HG03571 (cell line): ENCODE results near the gene CNP.

Experiments
- ATAC-seq: cut with Tn5 transposase; IDR thresholded peaks from one replicate; pipeline ENCODE4 v1.9.1; 2021; ENCODE audit not compliant: unreplicated experiment

CNP gene

GRCh38 chr17:41972571-41973407 lies 6.2 kb downstream of the CNP start:
- no peak for ATAC-seq

GRCh38 chr17:41973408-41973811 lies 6.8 kb downstream of the CNP start:
- no peak for ATAC-seq

GRCh38 chr17:41974031-41974430 lies 7.4 kb downstream of the CNP start:
- no peak for ATAC-seq

- no peak for ATAC-seq
Measured at GRCh38 chr17:41974658-41975057, 8.1 kb downstream of the CNP start.

GRCh38 chr17:41975099-41976083 lies 8.8 kb downstream of the CNP start:
- no peak for ATAC-seq

- no peak for ATAC-seq
Measured at GRCh38 chr17:41976142-41976768, 9.7 kb downstream of the CNP start.

GRCh38 chr17:41977991-41978390 lies 11.4 kb downstream of the CNP start:
- ATAC-seq: no peak

- no peak for ATAC-seq
Measured at GRCh38 chr17:41982026-41982760, 15.6 kb downstream of the CNP start.

- no peak for ATAC-seq
Measured at GRCh38 chr17:41984454-41984853, 17.9 kb downstream of the CNP start.

GRCh38 chr17:41985919-41986318 lies 19.3 kb downstream of the CNP start:
- no peak for ATAC-seq

GRCh38 chr17:41986634-41987033 lies 20.0 kb downstream of the CNP start:
- no peak for ATAC-seq

- ATAC-seq: no peak
Measured at GRCh38 chr17:41987642-41988041, 21.0 kb downstream of the CNP start.

GRCh38 chr17:41988418-41988817 lies 21.8 kb downstream of the CNP start:
- ATAC-seq: no peak

GRCh38 chr17:41989702-41990419 lies 23.3 kb downstream of the CNP start:
- ATAC-seq: no peak

- no peak for ATAC-seq
Measured at GRCh38 chr17:41992576-41992975, 26.0 kb downstream of the CNP start.

GRCh38 chr17:41996855-41997164 lies 30.2 kb downstream of the CNP start:
- no peak for ATAC-seq

GRCh38 chr17:41998497-41998896 lies 31.9 kb downstream of the CNP start:
- ATAC-seq: no peak

- ATAC-seq: no peak
Measured at GRCh38 chr17:42000413-42001133, 34.0 kb downstream of the CNP start.

GRCh38 chr17:42001729-42002128 lies 35.1 kb downstream of the CNP start:
- ATAC-seq: no peak
